MM.1S (cell line): ENCODE data around the gene OTUD3.

ENCODE experiments used
- EZH2 ChIP-seq: fragments of 300-600 bp; sonication (generic); optimal IDR thresholded peaks from 2 replicates; pipeline ENCODE3; 2017; ENCODE audit warnings: low read depth, mild to moderate bottlenecking, antibody characterized with exemption, low read length, mixed read lengths
- EZH2phosphoT487 ChIP-seq: fragments of 300-600 bp; sonication (generic); IDR thresholded peaks from 2 replicates; pipeline ENCODE4 v1.6.1; 2018; ENCODE audit warnings: antibody characterized with exemption, low read length
- TF ChIP-seq, protein P1 (sequence below): fragments of 300-600 bp; sonication (generic); IDR thresholded peaks from 2 replicates; pipeline ENCODE4 v1.5.1; 2016; ENCODE audit warnings: antibody characterized with exemption, low read length, mixed read lengths

DNA sequence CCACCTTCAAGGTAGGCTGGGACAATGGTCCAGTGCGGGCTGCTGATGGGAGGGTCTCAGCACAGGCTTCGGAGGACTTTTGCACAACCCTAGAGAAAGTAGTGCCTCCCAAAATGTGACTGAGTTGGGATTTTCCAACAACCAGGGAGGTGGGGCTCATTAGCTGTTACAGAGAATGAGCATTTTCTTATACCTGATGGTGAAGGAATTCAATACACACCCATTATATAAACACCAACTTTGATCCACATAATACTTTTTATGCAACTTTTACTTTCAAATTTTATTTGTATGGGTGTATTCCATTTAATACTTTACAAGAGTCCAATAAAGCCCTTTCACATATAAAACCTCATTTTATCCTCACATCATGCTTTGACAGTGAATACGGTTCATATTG, 35.9 kb upstream of the OTUD3 start:
- no peak for TF ChIP-seq EZH2phosphoT487
- TF ChIP-seq, protein P1, sequence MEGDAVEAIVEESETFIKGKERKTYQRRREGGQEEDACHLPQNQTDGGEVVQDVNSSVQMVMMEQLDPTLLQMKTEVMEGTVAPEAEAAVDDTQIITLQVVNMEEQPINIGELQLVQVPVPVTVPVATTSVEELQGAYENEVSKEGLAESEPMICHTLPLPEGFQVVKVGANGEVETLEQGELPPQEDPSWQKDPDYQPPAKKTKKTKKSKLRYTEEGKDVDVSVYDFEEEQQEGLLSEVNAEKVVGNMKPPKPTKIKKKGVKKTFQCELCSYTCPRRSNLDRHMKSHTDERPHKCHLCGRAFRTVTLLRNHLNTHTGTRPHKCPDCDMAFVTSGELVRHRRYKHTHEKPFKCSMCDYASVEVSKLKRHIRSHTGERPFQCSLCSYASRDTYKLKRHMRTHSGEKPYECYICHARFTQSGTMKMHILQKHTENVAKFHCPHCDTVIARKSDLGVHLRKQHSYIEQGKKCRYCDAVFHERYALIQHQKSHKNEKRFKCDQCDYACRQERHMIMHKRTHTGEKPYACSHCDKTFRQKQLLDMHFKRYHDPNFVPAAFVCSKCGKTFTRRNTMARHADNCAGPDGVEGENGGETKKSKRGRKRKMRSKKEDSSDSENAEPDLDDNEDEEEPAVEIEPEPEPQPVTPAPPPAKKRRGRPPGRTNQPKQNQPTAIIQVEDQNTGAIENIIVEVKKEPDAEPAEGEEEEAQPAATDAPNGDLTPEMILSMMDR: no peak
- TF ChIP-seq EZH2: no peak
